GM12878 (cell line): ENCODE results near the gene PLCB2.

Experiments used
- ATF7 ChIP-seq: fragments of 450-650 bp; IDR thresholded peaks from 2 replicates; pipeline ENCODE4 v1.6.1; 2016; ENCODE audit warnings: low read depth, mild to moderate bottlenecking
- CEBPB ChIP-seq, 2 experiments: fragments of 150-350 bp in 1 of 2; IDR thresholded peaks; 2 replicates each; pipeline ENCODE4 v1.6.1; 2012 to 2014; ENCODE audit warnings: low read depth in 2 of 2, low read length in 2 of 2, borderline replicate concordance in 1 of 2, inconsistent platforms in 1 of 2
- EED ChIP-seq: sonication (generic); IDR thresholded peaks from 2 replicates; pipeline ENCODE4 v1.6.1; 2016; ENCODE audit warnings: antibody characterized with exemption, low read depth
- ETV6 ChIP-seq, 2 experiments: fragments of 450-650 bp in 1 of 2; IDR thresholded peaks in 1 of 2; conservative IDR thresholded peaks in 1 of 2; 2 replicates each; pipeline ENCODE4 v1.6.1; 2014; ENCODE audit warnings: antibody characterized with exemption in 1 of 2, borderline replicate concordance in 1 of 2, low read depth in 1 of 2, mild to moderate bottlenecking in 1 of 2, moderate library complexity in 1 of 2
- NFIC ChIP-seq: IDR thresholded peaks from 2 replicates; pipeline ENCODE4 v1.6.1; 2012; ENCODE audit warnings: low read depth, mild to moderate bottlenecking, inconsistent platforms, low read length, moderate library complexity
- POLR2A ChIP-seq: IDR thresholded peaks from 2 replicates; pipeline ENCODE4 v1.6.1; 2011; ENCODE audit warnings: low read depth, mild to moderate bottlenecking, low read length
- SP1 ChIP-seq: IDR thresholded peaks from one replicate; pipeline ENCODE4 v1.6.1; 2011; ENCODE audit warnings: low read depth, low read length
- ZNF274 ChIP-seq: IDR thresholded peaks from one replicate; pipeline ENCODE4 v1.8.0; 2011; ENCODE audit not compliant: insufficient read length, insufficient read depth
- TF ChIP-seq, protein P1 (sequence below): IDR thresholded peaks from 2 replicates; pipeline ENCODE4 v1.6.1; 2012; ENCODE audit warnings: improper control_type of control experiment, low read depth, low read length; ENCODE audit not compliant: insufficient replicate concordance
- TF ChIP-seq, protein P2 (sequence below), 3 experiments: IDR thresholded peaks in 2 of 3; conservative IDR thresholded peaks in 1 of 3; 2 replicates each; pipeline ENCODE4 v1.5.1; 2011; ENCODE audit warnings: low read depth in 3 of 3, low read length in 3 of 3, mild to moderate bottlenecking in 3 of 3, control low read depth in 2 of 3, moderate library complexity in 2 of 3, inconsistent platforms in 1 of 3, mixed read lengths in 1 of 3; ENCODE audit not compliant: control insufficient read depth in 2 of 3, insufficient read depth in 1 of 3; ENCODE audit errors: extremely low read depth in 1 of 3
- TF ChIP-seq, protein P3 (sequence below): fragments of 450-650 bp; IDR thresholded peaks from 2 replicates; pipeline ENCODE4 v1.6.1; 2017; ENCODE audit warnings: mild to moderate bottlenecking, moderate library complexity

DNA sequence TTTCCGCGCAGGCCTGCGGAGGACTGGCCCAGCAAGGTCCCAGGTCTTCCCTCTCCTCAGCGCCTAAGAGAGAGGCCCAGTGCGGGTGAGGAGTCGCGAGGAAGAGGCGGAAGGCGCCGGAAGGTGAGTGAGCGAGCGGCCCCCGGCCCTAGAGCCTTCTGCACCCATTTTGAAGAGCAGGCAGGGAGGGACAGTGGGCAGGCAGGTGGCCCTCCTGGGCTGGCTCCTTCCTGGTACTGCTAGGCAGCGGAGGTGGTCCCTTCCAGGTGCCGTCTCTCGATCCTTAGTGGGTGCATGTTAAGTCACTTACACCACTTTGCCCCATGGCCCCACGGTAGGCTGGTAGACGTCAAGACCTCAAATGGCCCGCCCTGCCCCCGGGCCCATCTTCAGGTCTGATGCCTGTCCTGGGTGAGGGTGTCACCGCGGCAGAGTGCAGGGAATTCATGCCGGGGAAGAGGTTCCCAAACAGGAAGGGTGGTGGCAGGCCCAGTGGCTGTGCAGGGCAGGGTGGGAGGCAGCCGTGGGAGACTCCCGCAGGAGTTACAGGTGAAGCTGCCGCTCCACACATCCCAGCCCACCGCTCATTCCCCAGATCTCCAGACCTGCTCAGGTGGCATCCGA, 54.5 kb downstream of the PLCB2 start:
- TF ChIP-seq, protein P1, sequence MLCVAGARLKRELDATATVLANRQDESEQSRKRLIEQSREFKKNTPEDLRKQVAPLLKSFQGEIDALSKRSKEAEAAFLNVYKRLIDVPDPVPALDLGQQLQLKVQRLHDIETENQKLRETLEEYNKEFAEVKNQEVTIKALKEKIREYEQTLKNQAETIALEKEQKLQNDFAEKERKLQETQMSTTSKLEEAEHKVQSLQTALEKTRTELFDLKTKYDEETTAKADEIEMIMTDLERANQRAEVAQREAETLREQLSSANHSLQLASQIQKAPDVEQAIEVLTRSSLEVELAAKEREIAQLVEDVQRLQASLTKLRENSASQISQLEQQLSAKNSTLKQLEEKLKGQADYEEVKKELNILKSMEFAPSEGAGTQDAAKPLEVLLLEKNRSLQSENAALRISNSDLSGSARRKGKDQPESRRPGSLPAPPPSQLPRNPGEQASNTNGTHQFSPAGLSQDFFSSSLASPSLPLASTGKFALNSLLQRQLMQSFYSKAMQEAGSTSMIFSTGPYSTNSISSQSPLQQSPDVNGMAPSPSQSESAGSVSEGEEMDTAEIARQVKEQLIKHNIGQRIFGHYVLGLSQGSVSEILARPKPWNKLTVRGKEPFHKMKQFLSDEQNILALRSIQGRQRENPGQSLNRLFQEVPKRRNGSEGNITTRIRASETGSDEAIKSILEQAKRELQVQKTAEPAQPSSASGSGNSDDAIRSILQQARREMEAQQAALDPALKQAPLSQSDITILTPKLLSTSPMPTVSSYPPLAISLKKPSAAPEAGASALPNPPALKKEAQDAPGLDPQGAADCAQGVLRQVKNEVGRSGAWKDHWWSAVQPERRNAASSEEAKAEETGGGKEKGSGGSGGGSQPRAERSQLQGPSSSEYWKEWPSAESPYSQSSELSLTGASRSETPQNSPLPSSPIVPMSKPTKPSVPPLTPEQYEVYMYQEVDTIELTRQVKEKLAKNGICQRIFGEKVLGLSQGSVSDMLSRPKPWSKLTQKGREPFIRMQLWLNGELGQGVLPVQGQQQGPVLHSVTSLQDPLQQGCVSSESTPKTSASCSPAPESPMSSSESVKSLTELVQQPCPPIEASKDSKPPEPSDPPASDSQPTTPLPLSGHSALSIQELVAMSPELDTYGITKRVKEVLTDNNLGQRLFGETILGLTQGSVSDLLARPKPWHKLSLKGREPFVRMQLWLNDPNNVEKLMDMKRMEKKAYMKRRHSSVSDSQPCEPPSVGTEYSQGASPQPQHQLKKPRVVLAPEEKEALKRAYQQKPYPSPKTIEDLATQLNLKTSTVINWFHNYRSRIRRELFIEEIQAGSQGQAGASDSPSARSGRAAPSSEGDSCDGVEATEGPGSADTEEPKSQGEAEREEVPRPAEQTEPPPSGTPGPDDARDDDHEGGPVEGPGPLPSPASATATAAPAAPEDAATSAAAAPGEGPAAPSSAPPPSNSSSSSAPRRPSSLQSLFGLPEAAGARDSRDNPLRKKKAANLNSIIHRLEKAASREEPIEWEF: no peak
- TF ChIP-seq, protein P2, sequence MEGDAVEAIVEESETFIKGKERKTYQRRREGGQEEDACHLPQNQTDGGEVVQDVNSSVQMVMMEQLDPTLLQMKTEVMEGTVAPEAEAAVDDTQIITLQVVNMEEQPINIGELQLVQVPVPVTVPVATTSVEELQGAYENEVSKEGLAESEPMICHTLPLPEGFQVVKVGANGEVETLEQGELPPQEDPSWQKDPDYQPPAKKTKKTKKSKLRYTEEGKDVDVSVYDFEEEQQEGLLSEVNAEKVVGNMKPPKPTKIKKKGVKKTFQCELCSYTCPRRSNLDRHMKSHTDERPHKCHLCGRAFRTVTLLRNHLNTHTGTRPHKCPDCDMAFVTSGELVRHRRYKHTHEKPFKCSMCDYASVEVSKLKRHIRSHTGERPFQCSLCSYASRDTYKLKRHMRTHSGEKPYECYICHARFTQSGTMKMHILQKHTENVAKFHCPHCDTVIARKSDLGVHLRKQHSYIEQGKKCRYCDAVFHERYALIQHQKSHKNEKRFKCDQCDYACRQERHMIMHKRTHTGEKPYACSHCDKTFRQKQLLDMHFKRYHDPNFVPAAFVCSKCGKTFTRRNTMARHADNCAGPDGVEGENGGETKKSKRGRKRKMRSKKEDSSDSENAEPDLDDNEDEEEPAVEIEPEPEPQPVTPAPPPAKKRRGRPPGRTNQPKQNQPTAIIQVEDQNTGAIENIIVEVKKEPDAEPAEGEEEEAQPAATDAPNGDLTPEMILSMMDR (IDR thresholded peaks at IDR 0.05 in 2 of 3, conservative IDR thresholded peaks at IDR 0.05 in 1 of 3; ENCODE audit: control insufficient read depth in 2 of 3, extremely low read depth in 1 of 3, insufficient read depth in 1 of 3, low read depth in 3 of 3, low read length in 3 of 3): no peak
- TF ChIP-seq CEBPB (IDR thresholded peaks at IDR 0.05; ENCODE audit: borderline replicate concordance in 1 of 2, low read depth in 2 of 2, low read length in 2 of 2) (no peak), ETV6 (conservative IDR thresholded peaks at IDR 0.05 in 1 of 2, IDR thresholded peaks at IDR 0.05 in 1 of 2; ENCODE audit: borderline replicate concordance in 1 of 2, low read depth in 1 of 2) (no peak), ATF7 (no peak), EED (no peak), SP1 (no peak), ZNF274 (no peak), NFIC (no peak), POLR2A (no peak)
- TF ChIP-seq, protein P3, sequence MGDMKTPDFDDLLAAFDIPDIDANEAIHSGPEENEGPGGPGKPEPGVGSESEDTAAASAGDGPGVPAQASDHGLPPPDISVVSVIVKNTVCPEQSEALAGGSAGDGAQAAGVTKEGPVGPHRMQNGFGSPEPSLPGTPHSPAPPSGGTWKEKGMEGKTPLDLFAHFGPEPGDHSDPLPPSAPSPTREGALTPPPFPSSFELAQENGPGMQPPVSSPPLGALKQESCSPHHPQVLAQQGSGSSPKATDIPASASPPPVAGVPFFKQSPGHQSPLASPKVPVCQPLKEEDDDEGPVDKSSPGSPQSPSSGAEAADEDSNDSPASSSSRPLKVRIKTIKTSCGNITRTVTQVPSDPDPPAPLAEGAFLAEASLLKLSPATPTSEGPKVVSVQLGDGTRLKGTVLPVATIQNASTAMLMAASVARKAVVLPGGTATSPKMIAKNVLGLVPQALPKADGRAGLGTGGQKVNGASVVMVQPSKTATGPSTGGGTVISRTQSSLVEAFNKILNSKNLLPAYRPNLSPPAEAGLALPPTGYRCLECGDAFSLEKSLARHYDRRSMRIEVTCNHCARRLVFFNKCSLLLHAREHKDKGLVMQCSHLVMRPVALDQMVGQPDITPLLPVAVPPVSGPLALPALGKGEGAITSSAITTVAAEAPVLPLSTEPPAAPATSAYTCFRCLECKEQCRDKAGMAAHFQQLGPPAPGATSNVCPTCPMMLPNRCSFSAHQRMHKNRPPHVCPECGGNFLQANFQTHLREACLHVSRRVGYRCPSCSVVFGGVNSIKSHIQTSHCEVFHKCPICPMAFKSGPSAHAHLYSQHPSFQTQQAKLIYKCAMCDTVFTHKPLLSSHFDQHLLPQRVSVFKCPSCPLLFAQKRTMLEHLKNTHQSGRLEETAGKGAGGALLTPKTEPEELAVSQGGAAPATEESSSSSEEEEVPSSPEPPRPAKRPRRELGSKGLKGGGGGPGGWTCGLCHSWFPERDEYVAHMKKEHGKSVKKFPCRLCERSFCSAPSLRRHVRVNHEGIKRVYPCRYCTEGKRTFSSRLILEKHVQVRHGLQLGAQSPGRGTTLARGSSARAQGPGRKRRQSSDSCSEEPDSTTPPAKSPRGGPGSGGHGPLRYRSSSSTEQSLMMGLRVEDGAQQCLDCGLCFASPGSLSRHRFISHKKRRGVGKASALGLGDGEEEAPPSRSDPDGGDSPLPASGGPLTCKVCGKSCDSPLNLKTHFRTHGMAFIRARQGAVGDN: no peak
